BLaER1 treated with 17β-estradiol and CSF1 and Interleukin-3, amounts not matched to agents 10 nM and 100 nM (cell line): Measurements from ENCODE around the gene FLNB.
A peak's percentile ranks its signal among the peaks of the same experiment; 100 is the strongest.

Source experiments
- H3K27ac ChIP-seq, 11 experiments: shearing (Covaris generic); formaldehyde crosslinking; 2 replicates each; pipeline ENCODE4 v1.8.1; 2022
- H3K27me3 ChIP-seq, 11 experiments: shearing (Covaris generic); formaldehyde crosslinking; 2 replicates each; pipeline ENCODE4 v1.8.1; 2022
- H3K36me3 ChIP-seq, 11 experiments: shearing (Covaris generic); formaldehyde crosslinking; 2 replicates each; pipeline ENCODE4 v1.8.1; 2022
- H3K4me1 ChIP-seq, 10 experiments: shearing (Covaris generic); formaldehyde crosslinking; 2 replicates each; pipeline ENCODE4 v1.8.1; 2022
- H3K4me2 ChIP-seq, 11 experiments: shearing (Covaris generic); formaldehyde crosslinking; 2 replicates each; pipeline ENCODE4 v1.8.1; 2022
- H3K4me3 ChIP-seq, 10 experiments: shearing (Covaris generic); formaldehyde crosslinking; 2 replicates each; pipeline ENCODE4 v1.8.1; 2022
- H3K9ac ChIP-seq, 11 experiments: shearing (Covaris generic); formaldehyde crosslinking; 2 replicates each; pipeline ENCODE4 v1.8.1; 2022
- H3K9me3 ChIP-seq, 11 experiments: shearing (Covaris generic); formaldehyde crosslinking; replicated peaks in 1 of 11; 2 replicates each; pipeline ENCODE4 v1.8.1; 2022
- H4K20me1 ChIP-seq, 11 experiments: shearing (Covaris generic); formaldehyde crosslinking; 2 replicates each; pipeline ENCODE4 v1.8.1; 2022
- Cebpa-rat ChIP-seq, 11 experiments: shearing (Covaris generic); IDR thresholded peaks; 2 replicates each; pipeline ENCODE4 v1.8.1; 2022

Gene FLNB

DNA sequence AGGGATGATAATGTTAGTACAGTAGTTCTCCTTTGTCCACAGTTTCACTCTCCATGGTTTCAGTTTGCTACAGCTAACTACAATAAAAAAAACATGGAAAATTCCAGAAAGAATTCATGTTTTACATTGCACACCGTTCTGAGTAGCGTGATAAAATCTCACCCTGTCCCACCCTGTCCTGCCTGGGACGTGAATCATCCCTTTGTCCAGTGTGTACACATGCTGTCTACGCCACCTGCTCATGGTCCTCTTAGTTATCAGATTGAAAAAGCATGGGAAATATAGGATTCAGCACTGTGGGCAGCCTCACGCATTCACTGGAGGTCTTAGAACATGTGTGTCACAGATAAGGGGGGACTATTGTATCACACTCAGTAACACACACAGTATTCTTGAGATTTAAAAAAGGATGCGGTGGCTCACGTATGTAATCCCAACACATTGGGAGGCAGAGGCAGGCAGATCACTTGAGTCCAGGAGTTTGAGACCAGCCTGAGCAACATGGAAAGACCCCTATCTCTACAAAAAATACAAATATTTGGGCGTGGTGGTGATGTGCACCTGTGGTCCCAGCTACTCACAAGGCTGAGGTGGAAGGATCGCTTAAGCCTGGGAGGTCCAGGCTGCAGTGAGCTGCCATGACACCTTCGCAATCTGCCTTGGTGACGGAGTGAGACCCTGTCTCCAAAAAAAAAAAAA is 8.7 kb upstream of the FLNB start:
- peaks cover 0 to 11% (median 0%) of the 10 kb centered on the region in 10 experiments; a peak in 7 of 20 replicates for H3K4me1 ChIP-seq
- H3K9me3 ChIP-seq: no peaks in the 10 kb centered on the region; a peak in 1 of 22 replicates
- no peak overlapping the region for H3K27ac ChIP-seq
- no peak overlapping the region for H3K4me2 ChIP-seq
- H3K9ac ChIP-seq: no peak overlapping the region
- H3K36me3 ChIP-seq: no peaks in the 10 kb centered on the region
- H3K4me3 ChIP-seq: no peak overlapping the region
- H4K20me1 ChIP-seq: no peaks in the 10 kb centered on the region
- TF ChIP-seq Cebpa-rat (IDR thresholded peaks at IDR 0.05): no peak
- H3K27me3 ChIP-seq: no peaks in the 10 kb centered on the region

DNA sequence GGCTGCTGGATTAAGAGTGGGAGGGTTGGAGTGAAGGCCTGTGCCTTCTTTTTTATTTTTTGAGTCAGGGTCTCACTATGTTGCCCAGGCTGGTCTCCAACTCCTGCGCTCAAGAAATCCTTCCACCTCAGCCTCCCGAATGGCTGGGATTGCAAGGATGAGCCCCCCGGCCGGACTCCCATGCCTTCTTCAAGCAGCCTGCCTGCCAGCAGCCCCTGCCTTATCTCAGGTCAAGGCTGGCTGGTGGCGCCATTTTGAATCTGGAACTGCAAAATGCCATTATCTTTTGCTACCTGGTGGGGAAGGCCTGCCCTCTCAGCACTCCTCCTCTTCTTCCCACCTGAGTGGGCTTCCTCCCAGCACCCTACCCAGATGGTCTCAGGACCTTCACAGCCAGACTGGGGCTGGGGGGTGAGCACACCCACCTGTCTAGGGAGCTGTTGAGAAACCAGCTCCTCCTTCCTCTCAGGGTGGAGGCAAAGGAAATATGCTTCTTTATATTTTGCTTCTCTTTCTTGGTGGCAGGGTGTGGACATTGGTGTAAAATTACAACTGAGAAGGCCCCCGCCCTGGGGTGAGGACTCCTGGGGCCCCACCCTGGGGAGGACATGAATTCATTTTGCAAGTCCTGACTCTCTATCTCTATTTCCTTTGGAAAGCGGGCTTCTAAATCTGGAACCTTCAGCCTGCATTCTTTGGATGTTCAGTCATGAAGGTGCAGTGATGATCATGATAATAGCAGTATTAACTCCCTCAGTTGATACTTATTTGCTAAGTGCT is 7.7 kb upstream of the FLNB start:
- Histone ChIP-seq H3K4me1 (peaks cover 0 to 11% (median 0%) of the 10 kb centered on the region in 10 experiments; a peak in 7 of 20 replicates), H4K20me1 (no peaks in the 10 kb centered on the region), H3K36me3 (no peaks in the 10 kb centered on the region), H3K4me2 (no peak overlapping the region), H3K9ac (no peak overlapping the region), H3K9me3 (no peaks in the 10 kb centered on the region; a peak in 1 of 22 replicates), H3K4me3 (no peak overlapping the region), H3K27me3 (no peaks in the 10 kb centered on the region), H3K27ac (no peak overlapping the region)
- TF ChIP-seq Cebpa-rat (IDR thresholded peaks at IDR 0.05): no peak

DNA sequence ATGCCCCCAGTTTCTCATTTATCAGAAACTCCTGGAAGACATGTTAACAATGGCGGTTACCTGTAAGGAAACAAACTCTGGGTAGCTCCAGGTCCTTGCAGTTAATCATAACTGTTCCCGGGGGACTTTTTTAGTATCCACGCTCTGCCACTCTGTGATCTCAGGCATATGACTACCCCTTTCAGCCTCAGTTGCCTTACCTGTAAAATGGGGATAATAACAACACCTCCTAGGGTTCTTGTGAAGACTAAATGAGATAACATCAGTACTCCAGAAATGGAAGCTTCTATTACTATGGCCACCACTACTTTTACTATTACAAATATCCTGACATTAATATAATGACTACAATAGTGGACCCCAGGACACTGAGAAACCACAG is 7.1 kb upstream of the FLNB start:
- no peak overlapping the region for H3K9ac ChIP-seq
- no peak for TF ChIP-seq Cebpa-rat (IDR thresholded peaks at IDR 0.05)

DNA sequence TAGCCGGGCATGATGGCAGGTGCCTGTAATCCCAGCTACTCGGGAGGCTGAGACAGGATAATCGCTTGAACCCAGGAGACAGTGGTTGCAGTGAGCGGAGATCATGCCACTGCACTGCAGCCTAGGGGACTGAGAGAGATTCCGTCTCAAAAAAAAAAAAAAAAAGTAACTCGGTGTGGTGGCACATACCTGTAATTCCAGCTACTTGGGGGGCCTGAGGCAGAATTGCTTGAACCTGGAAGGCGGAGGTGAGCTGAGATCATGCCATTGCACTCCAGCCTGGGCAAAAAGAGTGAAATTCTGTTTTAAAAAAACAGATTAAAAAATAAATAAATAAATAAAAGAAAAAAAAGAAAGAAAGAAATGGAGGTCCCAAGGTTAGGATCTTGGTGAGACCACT is 6.2 kb upstream of the FLNB start:
- H3K36me3 ChIP-seq: no peaks in the 10 kb centered on the region
- no peaks in the 10 kb centered on the region; a peak in 1 of 22 replicates for H3K9me3 ChIP-seq
- H3K27ac ChIP-seq: no peak overlapping the region
- peaks cover 0 to 11% (median 0%) of the 10 kb centered on the region in 10 experiments; a peak in 7 of 20 replicates for H3K4me1 ChIP-seq
- no peaks in the 10 kb centered on the region for H4K20me1 ChIP-seq
- H3K9ac ChIP-seq: no peak overlapping the region
- no peak for TF ChIP-seq Cebpa-rat (IDR thresholded peaks at IDR 0.05)
- no peaks in the 10 kb centered on the region for H3K27me3 ChIP-seq
- H3K4me3 ChIP-seq: no peak overlapping the region
- H3K4me2 ChIP-seq: no peak overlapping the region

More for the DNA sequence above, 7.1 kb upstream of the FLNB start:
- Histone ChIP-seq H3K27me3 (no peaks in the 10 kb centered on the region), H4K20me1 (no peaks in the 10 kb centered on the region), H3K4me3 (no peak overlapping the region), H3K9me3 (no peaks in the 10 kb centered on the region; a peak in 1 of 22 replicates), H3K4me1 (peaks cover 0 to 11% (median 0%) of the 10 kb centered on the region in 10 experiments; a peak in 7 of 20 replicates), H3K36me3 (no peaks in the 10 kb centered on the region), H3K27ac (no peak overlapping the region), H3K4me2 (no peak overlapping the region)

DNA sequence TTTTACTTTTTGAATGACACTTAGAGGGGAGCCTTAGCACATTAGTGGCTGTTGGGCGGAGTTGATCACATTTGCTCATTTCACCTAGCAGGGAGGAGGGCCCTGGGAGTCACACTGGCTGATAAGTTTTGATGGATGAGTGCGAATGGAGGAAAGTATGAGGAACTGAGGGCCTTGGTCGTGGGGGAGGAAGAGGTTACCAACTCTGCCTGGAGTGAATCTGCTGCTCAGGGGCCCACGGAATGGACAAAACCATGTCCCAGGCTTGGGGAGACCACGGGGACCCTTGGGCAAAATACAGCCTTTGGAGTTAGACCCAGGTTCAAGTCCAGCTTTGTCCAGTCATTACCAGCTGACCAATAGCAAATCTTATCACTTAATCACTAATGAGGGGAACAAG is 5.1 kb upstream of the FLNB start:
- Histone ChIP-seq H3K9me3 (no peaks in the 10 kb centered on the region; a peak in 1 of 22 replicates), H3K27ac (no peak overlapping the region), H3K4me2 (no peak overlapping the region), H3K9ac (no peak overlapping the region), H3K4me1 (peaks cover 0 to 16% (median 2%) of the 10 kb centered on the region in 10 experiments; a peak in 8 of 20 replicates), H3K4me3 (no peak overlapping the region), H4K20me1 (no peaks in the 10 kb centered on the region), H3K27me3 (no peaks in the 10 kb centered on the region), H3K36me3 (no peaks in the 10 kb centered on the region)
- TF ChIP-seq Cebpa-rat (IDR thresholded peaks at IDR 0.05): no peak

DNA sequence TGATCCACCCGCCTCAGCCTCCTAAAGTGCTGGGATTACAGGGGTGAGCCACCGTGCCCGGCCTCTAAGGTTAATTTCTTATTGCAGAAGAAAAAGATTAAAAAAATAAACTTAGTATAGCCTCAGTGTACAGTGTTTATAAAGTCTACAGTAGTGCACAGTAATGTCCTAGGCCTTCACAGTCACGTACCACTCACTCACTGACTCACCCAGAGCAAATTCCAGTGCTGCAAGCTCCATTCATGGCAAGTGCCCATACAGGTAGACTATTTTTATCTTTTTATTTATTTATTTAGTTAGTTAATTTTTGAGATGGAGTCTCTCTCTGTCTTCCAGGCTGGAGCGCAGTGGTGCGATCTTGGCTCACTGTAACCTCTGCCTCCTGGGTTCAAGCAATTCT is 3.2 kb upstream of the FLNB start:
- Histone ChIP-seq H4K20me1 (peaks cover 0 to 16% (median 11%) of the 10 kb centered on the region in 11 experiments; a peak in 14 of 22 replicates), H3K27ac (no peak overlapping the region), H3K9ac (no peak overlapping the region), H3K27me3 (no peaks in the 10 kb centered on the region), H3K36me3 (no peaks in the 10 kb centered on the region), H3K9me3 (no peaks in the 10 kb centered on the region; a peak in 1 of 22 replicates), H3K4me2 (no peak overlapping the region), H3K4me3 (no peak overlapping the region), H3K4me1 (peaks cover 11 to 19% (median 12%) of the 10 kb centered on the region in 10 experiments)
- TF ChIP-seq Cebpa-rat (IDR thresholded peaks at IDR 0.05): no peak

DNA sequence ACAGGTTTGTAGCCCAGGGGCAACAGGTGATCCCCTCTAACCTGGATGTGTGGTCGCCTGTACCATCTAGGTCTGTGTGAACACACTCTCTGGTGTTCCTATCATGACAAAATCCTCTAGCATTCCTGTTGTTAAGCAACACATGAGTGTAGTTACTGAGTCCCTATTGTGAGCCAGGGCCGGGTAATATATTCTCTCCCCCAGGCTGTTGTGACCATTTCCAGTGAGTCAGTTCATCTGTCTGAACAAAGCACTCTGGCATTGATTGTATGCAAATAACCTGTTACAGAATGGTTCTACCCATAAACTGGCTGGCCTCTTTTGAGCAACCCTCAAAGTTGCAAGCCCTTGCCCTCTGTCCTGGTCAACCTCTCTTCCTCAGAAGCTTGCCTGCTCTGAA is 2.6 kb upstream of the FLNB start:
- no peaks in the 10 kb centered on the region for H3K27me3 ChIP-seq
- no peak overlapping the region for H3K4me2 ChIP-seq
- H3K4me1 ChIP-seq: peaks cover 17 to 26% (median 19%) of the 10 kb centered on the region in 10 experiments
- H3K27ac ChIP-seq: no peak overlapping the region
- peaks cover 0 to 23% (median 18%) of the 10 kb centered on the region in 11 experiments; a peak in 15 of 22 replicates for H4K20me1 ChIP-seq
- TF ChIP-seq Cebpa-rat (IDR thresholded peaks at IDR 0.05): no peak
- no peaks in the 10 kb centered on the region for H3K9me3 ChIP-seq
- no peak overlapping the region for H3K9ac ChIP-seq
- H3K36me3 ChIP-seq: no peaks in the 10 kb centered on the region
- no peak overlapping the region for H3K4me3 ChIP-seq

DNA sequence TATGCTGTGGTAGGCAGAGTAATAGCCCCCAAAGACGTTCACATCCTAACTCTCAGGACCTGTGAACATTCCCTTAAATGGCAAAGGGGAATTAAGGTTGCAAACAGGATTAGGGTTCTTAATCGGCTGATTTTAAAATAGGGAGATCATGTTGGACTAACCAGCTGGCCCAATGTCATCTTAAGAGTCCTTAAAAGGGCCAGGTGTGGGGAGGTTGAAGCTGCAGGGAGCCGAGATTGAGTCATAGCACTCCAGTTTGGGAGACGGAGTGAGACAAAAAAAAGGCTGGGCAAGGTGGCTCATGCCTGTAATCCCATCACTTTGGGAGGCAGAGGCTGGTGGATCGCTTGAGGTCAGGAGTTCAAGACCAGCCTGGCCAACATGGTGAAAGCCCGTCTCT is 1.6 kb upstream of the FLNB start:
- no peak overlapping the region for H3K4me2 ChIP-seq

DNA sequence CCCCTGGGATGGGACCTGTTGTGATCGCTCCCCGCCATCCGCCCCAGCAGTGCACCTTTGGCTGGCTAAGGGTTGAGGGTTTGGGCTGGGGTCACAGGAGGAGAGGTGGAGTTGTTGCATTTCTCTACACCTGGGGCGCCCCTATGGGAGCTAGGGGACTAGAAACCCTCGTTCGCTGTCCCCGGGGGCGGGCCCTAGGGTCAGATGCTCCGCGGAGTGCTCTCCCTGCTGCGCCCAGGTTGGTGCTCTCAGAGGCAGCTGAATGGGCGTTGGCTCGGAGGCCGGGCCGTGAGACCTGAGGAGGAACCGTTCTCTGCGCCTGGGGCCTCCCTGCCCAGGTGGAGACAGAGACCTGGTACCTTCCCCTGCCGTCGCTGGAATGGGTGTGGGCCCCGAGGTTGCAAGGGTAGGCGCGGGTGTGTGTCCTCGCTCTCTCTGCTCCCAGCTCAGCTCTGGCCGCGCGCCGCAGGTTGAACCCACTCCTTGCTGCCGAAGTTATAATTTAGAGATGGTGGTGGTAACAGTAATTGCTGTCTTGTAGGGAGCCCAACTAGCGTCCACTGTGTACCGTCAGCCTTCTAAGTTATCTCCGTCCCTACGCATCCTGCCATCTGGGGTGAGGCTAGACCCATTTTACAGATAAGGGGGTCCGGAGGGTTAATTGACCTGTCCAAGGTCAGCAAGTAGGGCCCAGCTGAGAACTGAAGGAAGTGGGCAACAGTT is 965 bp downstream of the FLNB start:
- peaks cover 25 to 50% (median 45%) of the 10 kb centered on the region in 10 experiments for H3K4me1 ChIP-seq
- H4K20me1 ChIP-seq: peaks cover 0 to 58% (median 47%) of the 10 kb centered on the region in 11 experiments; a peak in 16 of 22 replicates
- H3K27ac ChIP-seq: peak overlapping the region in 9 of 11 experiments; percentile 53 to 82 (median 74); a peak in 18 of 22 replicates

More for the DNA sequence above, 1.6 kb upstream of the FLNB start:
- Histone ChIP-seq H3K27me3 (no peaks in the 10 kb centered on the region), H3K27ac (no peak overlapping the region), H3K4me3 (no peak overlapping the region), H3K9ac (no peak overlapping the region), H4K20me1 (peaks cover 0 to 33% (median 27%) of the 10 kb centered on the region in 11 experiments; a peak in 15 of 22 replicates), H3K4me1 (peaks cover 25 to 35% (median 29%) of the 10 kb centered on the region in 10 experiments), H3K9me3 (no peaks in the 10 kb centered on the region), H3K36me3 (no peaks in the 10 kb centered on the region)
- no peak for TF ChIP-seq Cebpa-rat (IDR thresholded peaks at IDR 0.05)

More for the DNA sequence above, 965 bp downstream of the FLNB start:
- peak overlapping the region; percentile 62 to 95 (median 84) for H3K4me3 ChIP-seq
- no peaks in the 10 kb centered on the region for H3K36me3 ChIP-seq
- H3K9ac ChIP-seq: peak overlapping the region; percentile 77 to 90 (median 83)
- no peaks in the 10 kb centered on the region for H3K9me3 ChIP-seq
- H3K4me2 ChIP-seq: peak overlapping the region; percentile 87 to 100 (median 97)
- H3K27me3 ChIP-seq: no peaks in the 10 kb centered on the region
- TF ChIP-seq Cebpa-rat (IDR thresholded peaks at IDR 0.05): no peak
